HEK293 (cell line): Measurements from ENCODE around the gene RIN3.

Experiments
- CTCF ChIA-PET: fragments of 350-600 bp; formaldehyde crosslinking; extraction: SDS; loops from one replicate; lab custom pipeline; 2021; ENCODE audit warnings: antibody characterized with exemption; lab: Yijun Ruan, JAX
- POLR2A ChIA-PET: fragments of 300-600 bp; formaldehyde crosslinking; extraction: SDS; loops from one replicate; lab custom pipeline; 2020; ENCODE audit warnings: antibody characterized with exemption, inconsistent platforms; lab: Yijun Ruan, JAX
- H3K27ac ChIP-seq: fragments of 200-500 bp; sonication (Bioruptor generic); 2 replicates; pipeline ENCODE4 v1.5.1; 2014; ENCODE audit warnings: low read depth, low read length, control low read depth, inconsistent platforms; ENCODE audit errors: extremely low read depth
- H3K36me3 ChIP-seq, 2 experiments: fragments of 200-500 bp in 1 of 2; sonication (Bioruptor generic) in 1 of 2; 1 replicate in 1 of 2; 2 replicates in 1 of 2; pipeline ENCODE4 v1.5.1; 2014 to 2017; ENCODE audit warnings: inconsistent platforms in 2 of 2, low read length in 2 of 2; ENCODE audit not compliant: control insufficient read depth in 2 of 2, insufficient read depth in 1 of 2
- H3K4me1 ChIP-seq: fragments of 200-500 bp; sonication (Bioruptor generic); 2 replicates; pipeline ENCODE4 v1.5.1; 2014; ENCODE audit warnings: mild to moderate bottlenecking, low read length, inconsistent platforms; ENCODE audit not compliant: control insufficient read depth, insufficient read depth
- H3K4me3 ChIP-seq: 2 replicates; pipeline ENCODE4 v1.5.1; 2011; ENCODE audit warnings: low read depth, mild to moderate bottlenecking, control low read depth, low read length, moderate library complexity
- H3K9me3 ChIP-seq: fragments of 200-500 bp; sonication (Bioruptor generic); 2 replicates; pipeline ENCODE4 v1.5.1; 2014; ENCODE audit warnings: low read depth, low read length, inconsistent platforms; ENCODE audit not compliant: control insufficient read depth, insufficient read depth
- GLI2 ChIP-seq: fragments of 450-650 bp; formaldehyde crosslinking; IDR thresholded peaks from 2 replicates; pipeline ENCODE4; 2017; ENCODE audit warnings: missing biosample characterization, missing genetic modification characterization, low read depth, borderline replicate concordance
- GLIS1 ChIP-seq: fragments of 450-650 bp; formaldehyde crosslinking; IDR thresholded peaks from 2 replicates; pipeline ENCODE4 v1.5.1; 2016; ENCODE audit warnings: missing biosample characterization, missing genetic modification characterization
- PRDM4 ChIP-seq: fragments of 450-650 bp; formaldehyde crosslinking; IDR thresholded peaks from 2 replicates; pipeline ENCODE4 v1.5.1; 2017; ENCODE audit warnings: missing biosample characterization, missing genetic modification characterization
- RBAK ChIP-seq: fragments of 450-650 bp; formaldehyde crosslinking; IDR thresholded peaks from 2 replicates; pipeline ENCODE4 v1.5.1; 2016; ENCODE audit warnings: missing biosample characterization, missing genetic modification characterization
- SP3 ChIP-seq: fragments of 450-650 bp; formaldehyde crosslinking; IDR thresholded peaks from 2 replicates; pipeline ENCODE4 v1.5.1; 2016; ENCODE audit warnings: missing biosample characterization, missing genetic modification characterization
- ZBTB6 ChIP-seq: fragments of 450-650 bp; formaldehyde crosslinking; IDR thresholded peaks from 2 replicates; pipeline ENCODE4 v1.5.1; 2017; ENCODE audit warnings: missing biosample characterization, missing genetic modification characterization
- ZFP69B ChIP-seq: fragments of 450-650 bp; formaldehyde crosslinking; IDR thresholded peaks from 2 replicates; pipeline ENCODE4 v1.5.1; 2016; ENCODE audit warnings: missing biosample characterization, missing genetic modification characterization
- ZNF121 ChIP-seq: fragments of 450-650 bp; formaldehyde crosslinking; IDR thresholded peaks from 2 replicates; pipeline ENCODE4 v1.5.1; 2016; ENCODE audit warnings: missing biosample characterization, missing genetic modification characterization
- ZNF19 ChIP-seq: fragments of 450-650 bp; formaldehyde crosslinking; IDR thresholded peaks from 2 replicates; pipeline ENCODE4; 2016; ENCODE audit warnings: missing biosample characterization, missing genetic modification characterization, low read depth
- ZNF23 ChIP-seq: fragments of 450-650 bp; formaldehyde crosslinking; IDR thresholded peaks from 2 replicates; pipeline ENCODE4 v1.5.1; 2016; ENCODE audit warnings: missing biosample characterization, missing genetic modification characterization, borderline replicate concordance
- ZNF292 ChIP-seq: fragments of 450-650 bp; formaldehyde crosslinking; IDR thresholded peaks from 2 replicates; pipeline ENCODE4 v1.5.1; 2016; ENCODE audit warnings: low read depth, missing biosample characterization, missing genetic modification characterization, borderline replicate concordance
- ZNF530 ChIP-seq: fragments of 450-650 bp; formaldehyde crosslinking; IDR thresholded peaks from 2 replicates; pipeline ENCODE4 v1.5.1; 2016; ENCODE audit warnings: low read depth, missing biosample characterization, missing genetic modification characterization
- ZNF548 ChIP-seq: fragments of 450-650 bp; formaldehyde crosslinking; IDR thresholded peaks from 2 replicates; pipeline ENCODE4 v1.5.1; 2016; ENCODE audit warnings: missing biosample characterization, missing genetic modification characterization
- ZNF596 ChIP-seq: fragments of 450-650 bp; IDR thresholded peaks from 2 replicates; pipeline ENCODE4 v1.5.0; 2018; ENCODE audit warnings: missing biosample characterization, mild to moderate bottlenecking, missing genetic modification characterization, moderate library complexity
- ZNF704 ChIP-seq: fragments of 450-650 bp; formaldehyde crosslinking; IDR thresholded peaks from 2 replicates; pipeline ENCODE4 v1.5.1; 2016; ENCODE audit warnings: missing biosample characterization, missing genetic modification characterization
- ZNF837 ChIP-seq: fragments of 450-650 bp; formaldehyde crosslinking; IDR thresholded peaks from 2 replicates; pipeline ENCODE4 v1.5.1; 2016; ENCODE audit warnings: missing biosample characterization, missing genetic modification characterization
- ZSCAN30 ChIP-seq: fragments of 450-650 bp; IDR thresholded peaks from 2 replicates; pipeline ENCODE4 v1.5.1; 2018; ENCODE audit warnings: missing biosample characterization, mild to moderate bottlenecking, missing genetic modification characterization, moderate library complexity

The RIN3 gene

GRCh38 chr14:92564344-92565039 lies 50.9 kb downstream of the RIN3 start:
- Histone ChIP-seq H3K9me3 (no peaks in the 10 kb centered on the region), H3K36me3 (no peaks in the 10 kb centered on the region), H3K27ac (no peak overlapping the region), H3K4me3 (no peak overlapping the region), H3K4me1 (no peaks in the 10 kb centered on the region)
- CTCF ChIA-PET: interaction anchor here (0.6 kb wide), 1 partner anchor 109 kb away, joined by 3 read pairs; no protein-coding TSS in a partner anchor
- POLR2A ChIA-PET: no interaction called here
- no peak for TF ChIP-seq GLIS1 (tag by site-specific recombination)
- TF ChIP-seq SP3: no peak
- TF ChIP-seq ZNF19 (tag by site-specific recombination): no peak
- TF ChIP-seq ZFP69B (tag by site-specific recombination): no peak
- TF ChIP-seq, all 188 proteins: peak for 0

GRCh38 chr14:92565040-92565717 lies 51.6 kb downstream of the RIN3 start:
- H3K36me3 ChIP-seq: no peaks in the 10 kb centered on the region
- no peaks in the 10 kb centered on the region for H3K9me3 ChIP-seq
- H3K4me1 ChIP-seq: no peaks in the 10 kb centered on the region
- H3K27ac ChIP-seq: no peak overlapping the region
- ChIA-PET CTCF (interaction anchor here (0.6 to 1.0 kb wide), 3 partner anchors 25 to 108 kb away, joined by 3 read pairs; no protein-coding TSS in a partner anchor), POLR2A (no interaction called here)
- TF ChIP-seq ZNF23 (tag by site-specific recombination): no peak
- no peak for TF ChIP-seq ZNF548 (tag by site-specific recombination)
- no peak for TF ChIP-seq ZNF530
- no peak for TF ChIP-seq ZNF121 (tag by site-specific recombination)
- no peak for TF ChIP-seq GLI2 (tag by site-specific recombination)
- TF ChIP-seq ZNF837 (tag by site-specific recombination): no peak
- TF ChIP-seq ZSCAN30 (tag by site-specific recombination): no peak
- no peak for TF ChIP-seq ZBTB6
- TF ChIP-seq ZNF704 (tag by site-specific recombination): no peak
- TF ChIP-seq PRDM4 (tag by site-specific recombination): no peak
- no peak for TF ChIP-seq ZNF292 (tag by site-specific recombination)
- no peak for TF ChIP-seq RBAK (tag by site-specific recombination)
- TF ChIP-seq ZNF596 (tag by site-specific recombination): no peak
- H3K4me3 ChIP-seq: no peak overlapping the region
